ENCODE results near the gene LMBR1L.

DNA sequence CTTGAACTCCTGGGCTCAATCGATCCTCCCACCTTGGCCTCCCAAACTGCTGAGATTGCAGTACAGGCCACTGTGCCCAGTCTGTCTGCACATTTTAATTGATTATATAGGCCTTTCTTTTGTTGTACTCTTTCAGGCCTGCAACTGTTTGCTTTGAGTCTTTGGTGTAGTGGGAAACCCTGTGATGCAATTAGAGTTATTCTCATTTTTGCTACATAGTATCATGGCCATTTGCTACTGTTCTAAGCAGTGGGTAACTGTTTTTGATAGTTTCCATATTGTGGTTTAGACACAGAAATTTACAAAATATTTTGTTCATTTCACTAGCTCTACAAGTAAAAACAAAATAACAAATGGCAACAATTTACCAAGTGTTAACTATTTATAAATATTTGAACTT is 26.8 kb upstream of the LMBR1L start:
- TF ChIP-seq FOXM1 (IDR thresholded peaks at IDR 0.05; ENCODE audit: borderline replicate concordance) (no peak), ARNT (IDR thresholded peaks at IDR 0.05) (no peak), FOXA1 (IDR thresholded peaks at IDR 0.05) (no peak), ELF4 (IDR thresholded peaks at IDR 0.05) (no peak), ZNF384 (IDR thresholded peaks at IDR 0.05) (no peak), SUZ12 (IDR thresholded peaks at IDR 0.05) (no peak)

Data from HEK293T (cell line).